K562 (cell line): ENCODE measurements around the gene SPTAN1. TPM values are rescaled to one million over a fixed set of nuclear protein-coding genes. Genes with fewer than 3 reads are reported as not detected.

Source experiments
- BCOR ChIP-seq: fragments of 450-650 bp; IDR thresholded peaks from 2 replicates; pipeline ENCODE4 v1.6.1; 2016
- ELF2 ChIP-seq: fragments of 250-450 bp; sonication (Bioruptor Pico); IDR thresholded peaks from 2 replicates; pipeline ENCODE4 v1.5.0; 2021; ENCODE audit warnings: mild to moderate bottlenecking
- ESRRA ChIP-seq: fragments of 450-650 bp; IDR thresholded peaks from 2 replicates; pipeline ENCODE4 v1.6.1; 2014; ENCODE audit warnings: low read depth, mild to moderate bottlenecking, moderate library complexity, borderline replicate concordance
- FIP1L1 ChIP-seq: fragments of 200-400 bp; formaldehyde crosslinking; IDR thresholded peaks from 2 replicates; pipeline ENCODE4 v1.6.1; 2018; ENCODE audit warnings: mild to moderate bottlenecking, low read depth, low read length; ENCODE audit not compliant: poor library complexity, severe bottlenecking
- HDAC1 ChIP-seq, 2 experiments: fragments of 450-650 bp; IDR thresholded peaks; 2 replicates each; pipeline ENCODE4 v1.6.1; 2016 to 2017; ENCODE audit warnings: inconsistent platforms in 1 of 2, mild to moderate bottlenecking in 1 of 2, moderate library complexity in 1 of 2
- HMG20B ChIP-seq: fragments of 250-450 bp; sonication (Bioruptor Pico); IDR thresholded peaks from 2 replicates; pipeline ENCODE4 v1.5.0; 2021; ENCODE audit warnings: mild to moderate bottlenecking
- ILK ChIP-seq: fragments of 450-650 bp; IDR thresholded peaks from 2 replicates; pipeline ENCODE4 v1.6.1; 2016; ENCODE audit warnings: missing genetic modification characterization, low read depth, mild to moderate bottlenecking, missing compliant biosample characterization, moderate library complexity, borderline replicate concordance
- KLF10 ChIP-seq: fragments of 250-450 bp; sonication (Bioruptor Pico); IDR thresholded peaks from 2 replicates; pipeline ENCODE4 v1.6.1; 2021; ENCODE audit warnings: matching md5 sums
- NFRKB ChIP-seq: fragments of 450-650 bp; IDR thresholded peaks from 2 replicates; pipeline ENCODE4 v1.6.1; 2016; ENCODE audit warnings: low read depth
- RBBP5 ChIP-seq: fragments of 200-600 bp; sonication (generic); IDR thresholded peaks from 2 replicates; pipeline ENCODE4 v1.6.1; 2012; ENCODE audit warnings: borderline replicate concordance, mild to moderate bottlenecking, low read length, control low read depth, inconsistent platforms; ENCODE audit not compliant: insufficient read depth, poor library complexity, severe bottlenecking
- THRA ChIP-seq: fragments of 450-650 bp; IDR thresholded peaks from 2 replicates; pipeline ENCODE4 v1.6.1; 2017; ENCODE audit warnings: mild to moderate bottlenecking, moderate library complexity
- U2AF1 ChIP-seq: fragments of 200-400 bp; formaldehyde crosslinking; optimal IDR thresholded peaks from 2 replicates; pipeline ENCODE3; 2017; ENCODE audit warnings: mild to moderate bottlenecking, low read depth, low read length, moderate library complexity
- ZNF174 ChIP-seq: fragments of 250-450 bp; sonication (Bioruptor Pico); IDR thresholded peaks from 2 replicates; pipeline ENCODE4 v1.4.0; 2020; ENCODE audit warnings: mild to moderate bottlenecking
- ZNF184 ChIP-seq: sonication (generic); formaldehyde crosslinking; IDR thresholded peaks from 2 replicates; pipeline ENCODE4 v1.5.0; 2020; ENCODE audit warnings: missing genetic modification reagents
- ZNF212 ChIP-seq: fragments of 450-650 bp; formaldehyde crosslinking; IDR thresholded peaks from 2 replicates; pipeline ENCODE4 v1.4.0; 2020; ENCODE audit warnings: mild to moderate bottlenecking
- ZNF224 ChIP-seq: sonication (generic); formaldehyde crosslinking; IDR thresholded peaks from 2 replicates; pipeline ENCODE4 v1.8.0; 2022; ENCODE audit warnings: mild to moderate bottlenecking, missing genetic modification reagents
- ZNF274 ChIP-seq: IDR thresholded peaks from 2 replicates; pipeline ENCODE4 v1.6.1; 2011; ENCODE audit warnings: low read depth, mild to moderate bottlenecking, low read length, moderate library complexity, borderline replicate concordance
- ZNF778 ChIP-seq: fragments of 450-650 bp; formaldehyde crosslinking; IDR thresholded peaks from 2 replicates; pipeline ENCODE4 v1.4.0; 2020; ENCODE audit warnings: mild to moderate bottlenecking, moderate library complexity
- polyA plus RNA-seq, 8 experiments: library from polyadenylated mRNA; depleted of rRNA in 4 of 8; stranded (reverse) in 5 of 8; unstranded in 3 of 8; fragments of >200 nt; fragmentation: Nextera tagmentation in 2 of 8; fragmentation: Illumina TruSeq in 1 of 8; extraction: Ambion mirVana in 2 of 8; extraction: Trizol in 1 of 8; gene quantifications; 2 replicates each; pipeline versions ENCODE4 v1.2.1 to v1.2.3, GENCODE V29; 2011 to 2014; ENCODE audit warnings: inconsistent platforms in 1 of 8, missing spikeins in 1 of 8
- total RNA-seq, 7 experiments: library from RNA; depleted of rRNA in 6 of 7; stranded (reverse); fragments of >200 nt in 6 of 7; fragmentation: Illumina TruSeq in 2 of 7; extraction: Trizol in 2 of 7; gene quantifications; 2 replicates each; pipeline versions ENCODE4 v1.2.1 to v1.2.3, GENCODE V29; 2011 to 2021; ENCODE audit warnings: low replicate concordance in 1 of 7
- TF ChIP-seq, protein P1 (sequence below), 3 experiments: IDR thresholded peaks in 2 of 3; conservative IDR thresholded peaks in 1 of 3; 2 replicates each; pipeline ENCODE4 v1.5.1; 2011 to 2012; ENCODE audit warnings: low read length in 3 of 3, mild to moderate bottlenecking in 3 of 3, control low read depth in 2 of 3, improper control_type of control experiment in 1 of 3, inconsistent platforms in 1 of 3, low read depth in 1 of 3, mixed read lengths in 1 of 3, moderate library complexity in 1 of 3; ENCODE audit not compliant: insufficient read depth in 2 of 3
- TF ChIP-seq, protein P2 (sequence below): fragments of 250-450 bp; sonication (Bioruptor Pico); IDR thresholded peaks from 2 replicates; pipeline ENCODE4 v1.5.0; 2022; ENCODE audit warnings: mild to moderate bottlenecking
- TF ChIP-seq, protein P3 (sequence below): fragments of 250-450 bp; sonication (Bioruptor Pico); IDR thresholded peaks from 2 replicates; pipeline ENCODE4 v1.4.0; 2020; ENCODE audit warnings: borderline replicate concordance
- TF ChIP-seq, protein P4 (sequence below): fragments of 450-650 bp; IDR thresholded peaks from 2 replicates; pipeline ENCODE4 v1.6.1; 2016

SPTAN1 gene
- total and polyA plus RNA-seq, 9 of the 15 experiments (the other 6 are each of a cell fraction or from before 2014, with no cell fraction given), result 1.5 to 13.5 (median 6.8) TPM

DNA sequence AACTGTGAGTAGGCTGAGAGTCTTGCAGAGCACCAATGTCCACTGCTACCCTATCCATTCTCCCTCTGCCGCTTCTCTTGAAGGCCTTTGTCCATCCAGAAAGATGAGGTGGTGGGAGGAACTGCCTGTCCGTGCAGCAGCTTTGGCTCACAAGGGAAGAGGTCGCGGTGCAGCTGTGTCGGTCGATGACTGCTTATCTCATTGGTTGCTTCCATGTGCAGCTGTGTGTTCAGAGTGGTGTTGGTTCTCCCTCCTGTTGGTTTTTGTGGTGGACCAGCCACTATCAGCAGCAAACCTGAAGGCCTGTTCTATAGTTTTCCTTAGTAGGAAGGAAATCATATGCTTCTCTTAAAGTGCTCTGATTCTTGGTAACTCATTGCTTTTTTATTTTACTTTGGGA is 40.7 kb downstream of the SPTAN1 start (continued):
- TF ChIP-seq ZNF274 (peak; percentile 54; the same call in 1 of the 2 replicates), ILK (tag) (no peak), ZNF224 (CRISPR knock-in tag) (no peak), FIP1L1 (no peak), HDAC1 (IDR thresholded peaks at IDR 0.05) (peak in 1 of 2 experiments; percentile 87; a peak in 2 of 4 replicates), BCOR (peak; percentile 51; the same call in 1 of the 2 replicates), ELF2 (no peak), U2AF1 (no peak), ZNF174 (CRISPR knock-in tag) (no peak), ESRRA (no peak), ZNF778 (CRISPR knock-in tag) (no peak), ZNF212 (no peak), KLF10 (no peak), HMG20B (CRISPR knock-in tag) (no peak), ZNF184 (CRISPR knock-in tag) (no peak), THRA (no peak), RBBP5 (no peak), NFRKB (no peak)
- TF ChIP-seq, protein P1, sequence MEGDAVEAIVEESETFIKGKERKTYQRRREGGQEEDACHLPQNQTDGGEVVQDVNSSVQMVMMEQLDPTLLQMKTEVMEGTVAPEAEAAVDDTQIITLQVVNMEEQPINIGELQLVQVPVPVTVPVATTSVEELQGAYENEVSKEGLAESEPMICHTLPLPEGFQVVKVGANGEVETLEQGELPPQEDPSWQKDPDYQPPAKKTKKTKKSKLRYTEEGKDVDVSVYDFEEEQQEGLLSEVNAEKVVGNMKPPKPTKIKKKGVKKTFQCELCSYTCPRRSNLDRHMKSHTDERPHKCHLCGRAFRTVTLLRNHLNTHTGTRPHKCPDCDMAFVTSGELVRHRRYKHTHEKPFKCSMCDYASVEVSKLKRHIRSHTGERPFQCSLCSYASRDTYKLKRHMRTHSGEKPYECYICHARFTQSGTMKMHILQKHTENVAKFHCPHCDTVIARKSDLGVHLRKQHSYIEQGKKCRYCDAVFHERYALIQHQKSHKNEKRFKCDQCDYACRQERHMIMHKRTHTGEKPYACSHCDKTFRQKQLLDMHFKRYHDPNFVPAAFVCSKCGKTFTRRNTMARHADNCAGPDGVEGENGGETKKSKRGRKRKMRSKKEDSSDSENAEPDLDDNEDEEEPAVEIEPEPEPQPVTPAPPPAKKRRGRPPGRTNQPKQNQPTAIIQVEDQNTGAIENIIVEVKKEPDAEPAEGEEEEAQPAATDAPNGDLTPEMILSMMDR (IDR thresholded peaks at IDR 0.05 in 2 of 3, conservative IDR thresholded peaks at IDR 0.05 in 1 of 3; ENCODE audit: insufficient read depth in 2 of 3, low read depth in 1 of 3, low read length in 3 of 3), result no peak
- TF ChIP-seq, protein P2, sequence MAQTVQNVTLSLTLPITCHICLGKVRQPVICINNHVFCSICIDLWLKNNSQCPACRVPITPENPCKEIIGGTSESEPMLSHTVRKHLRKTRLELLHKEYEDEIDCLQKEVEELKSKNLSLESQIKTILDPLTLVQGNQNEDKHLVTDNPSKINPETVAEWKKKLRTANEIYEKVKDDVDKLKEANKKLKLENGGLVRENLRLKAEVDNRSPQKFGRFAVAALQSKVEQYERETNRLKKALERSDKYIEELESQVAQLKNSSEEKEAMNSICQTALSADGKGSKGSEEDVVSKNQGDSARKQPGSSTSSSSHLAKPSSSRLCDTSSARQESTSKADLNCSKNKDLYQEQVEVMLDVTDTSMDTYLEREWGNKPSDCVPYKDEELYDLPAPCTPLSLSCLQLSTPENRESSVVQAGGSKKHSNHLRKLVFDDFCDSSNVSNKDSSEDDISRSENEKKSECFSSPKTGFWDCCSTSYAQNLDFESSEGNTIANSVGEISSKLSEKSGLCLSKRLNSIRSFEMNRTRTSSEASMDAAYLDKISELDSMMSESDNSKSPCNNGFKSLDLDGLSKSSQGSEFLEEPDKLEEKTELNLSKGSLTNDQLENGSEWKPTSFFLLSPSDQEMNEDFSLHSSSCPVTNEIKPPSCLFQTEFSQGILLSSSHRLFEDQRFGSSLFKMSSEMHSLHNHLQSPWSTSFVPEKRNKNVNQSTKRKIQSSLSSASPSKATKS (CRISPR knock-in tag), result no peak
- TF ChIP-seq, protein P3, sequence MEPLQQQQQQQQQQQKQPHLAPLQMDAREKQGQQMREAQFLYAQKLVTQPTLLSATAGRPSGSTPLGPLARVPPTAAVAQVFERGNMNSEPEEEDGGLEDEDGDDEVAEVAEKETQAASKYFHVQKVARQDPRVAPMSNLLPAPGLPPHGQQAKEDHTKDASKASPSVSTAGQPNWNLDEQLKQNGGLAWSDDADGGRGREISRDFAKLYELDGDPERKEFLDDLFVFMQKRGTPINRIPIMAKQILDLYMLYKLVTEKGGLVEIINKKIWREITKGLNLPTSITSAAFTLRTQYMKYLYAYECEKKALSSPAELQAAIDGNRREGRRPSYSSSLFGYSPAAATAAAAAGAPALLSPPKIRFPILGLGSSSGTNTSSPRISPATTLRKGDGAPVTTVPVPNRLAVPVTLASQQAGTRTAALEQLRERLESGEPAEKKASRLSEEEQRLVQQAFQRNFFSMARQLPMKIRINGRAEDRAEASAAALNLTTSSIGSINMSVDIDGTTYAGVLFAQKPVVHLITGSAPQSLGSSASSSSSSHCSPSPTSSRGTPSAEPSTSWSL (CRISPR knock-in tag), result no peak
- TF ChIP-seq, protein P4, sequence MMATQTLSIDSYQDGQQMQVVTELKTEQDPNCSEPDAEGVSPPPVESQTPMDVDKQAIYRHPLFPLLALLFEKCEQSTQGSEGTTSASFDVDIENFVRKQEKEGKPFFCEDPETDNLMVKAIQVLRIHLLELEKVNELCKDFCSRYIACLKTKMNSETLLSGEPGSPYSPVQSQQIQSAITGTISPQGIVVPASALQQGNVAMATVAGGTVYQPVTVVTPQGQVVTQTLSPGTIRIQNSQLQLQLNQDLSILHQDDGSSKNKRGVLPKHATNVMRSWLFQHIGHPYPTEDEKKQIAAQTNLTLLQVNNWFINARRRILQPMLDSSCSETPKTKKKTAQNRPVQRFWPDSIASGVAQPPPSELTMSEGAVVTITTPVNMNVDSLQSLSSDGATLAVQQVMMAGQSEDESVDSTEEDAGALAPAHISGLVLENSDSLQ, result no peak
